Progenitor cell of endocrine pancreas (in vitro differentiated cells): ENCODE measurements around the gene RBM44. TPM values are rescaled to one million over a fixed set of nuclear protein-coding genes. Genes with fewer than 3 reads are reported as not detected.

Experiments
- DNase-seq: peaks from one replicate; pipeline ENCODE4 v3.0.0; 2021; ENCODE audit warnings: low spot score; ENCODE audit not compliant: unreplicated experiment
- H3K27ac Mint-ChIP-seq: 2 replicates; pipeline ENCODE4 v1.8.0; 2021; ENCODE audit warnings: mild to moderate bottlenecking, moderate library complexity, mixed read lengths
- H3K27me3 Mint-ChIP-seq: 2 replicates; pipeline ENCODE4 v1.8.0; 2021; ENCODE audit warnings: mixed read lengths
- H3K36me3 Mint-ChIP-seq: 2 replicates; pipeline ENCODE4 v1.8.0; 2022; ENCODE audit warnings: mixed read lengths; ENCODE audit not compliant: insufficient read depth
- H3K4me1 Mint-ChIP-seq: 2 replicates; pipeline ENCODE4 v1.8.0; 2021; ENCODE audit warnings: low read depth, mixed read lengths
- H3K4me3 Mint-ChIP-seq: 2 replicates; pipeline ENCODE4 v1.8.0; 2021; ENCODE audit warnings: low read depth, mild to moderate bottlenecking, moderate library complexity, mixed read lengths
- H3K9me3 Mint-ChIP-seq: 2 replicates; pipeline ENCODE4 v1.8.0; 2021; ENCODE audit warnings: low read depth, mixed read lengths
- total RNA-seq: library from RNA; stranded (reverse); gene quantifications from 2 replicates; pipeline ENCODE4 v1.2.1, GENCODE V29; 2021
- TF ChIP-seq, protein P1 (sequence below): fragments of 200-600 bp; sonication (generic); IDR thresholded peaks from one replicate; pipeline ENCODE4 v1.5.0; 2021; ENCODE audit warnings: antibody characterized with exemption, mild to moderate bottlenecking; ENCODE audit not compliant: unreplicated experiment

The RBM44 gene
- total RNA-seq, 1 donor from 2014 or later: 0.81 TPM

DNA sequence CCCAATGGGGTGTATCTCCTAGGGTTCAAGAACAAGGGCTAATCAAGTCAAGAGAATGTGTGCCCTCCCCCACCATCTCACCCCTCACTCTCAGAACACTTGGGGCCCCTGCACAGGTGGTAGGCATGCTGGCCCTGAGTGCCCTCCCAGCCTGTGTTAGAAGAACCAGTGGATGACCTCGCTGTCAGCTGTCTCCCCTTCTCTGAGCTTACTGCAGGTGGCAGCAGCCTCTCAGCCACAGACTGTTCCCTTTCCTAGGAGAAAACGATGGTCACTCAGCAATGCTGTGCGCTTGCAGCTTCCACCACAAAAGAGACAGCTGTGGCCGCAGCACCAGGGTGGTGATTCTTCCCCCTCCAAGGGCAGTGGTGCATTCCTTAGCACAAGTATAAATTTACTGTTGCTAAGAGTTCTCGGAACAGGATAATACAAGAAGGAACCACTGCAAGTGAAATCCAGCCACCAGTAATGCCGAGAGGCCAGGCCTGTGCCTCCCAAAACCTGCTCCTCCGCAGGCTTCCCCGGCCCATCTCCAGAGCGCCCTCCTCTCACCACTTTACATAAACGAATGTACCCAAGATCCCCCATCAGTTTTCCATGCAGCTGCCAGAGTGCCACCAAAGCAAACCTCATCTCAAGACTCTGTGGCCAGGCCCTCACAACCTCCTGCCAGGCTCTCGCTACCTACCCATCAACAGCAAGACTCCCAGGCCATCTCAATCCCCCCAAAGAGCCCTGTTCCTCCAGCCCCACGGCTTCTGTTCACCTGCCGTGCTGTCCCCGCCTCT lies 59.9 kb downstream of the RBM44 start:
- Mint-ChIP-seq H3K27ac (peak overlapping the region; percentile 82), H3K27me3 (peaks cover 13% of the 10 kb centered on the region), H3K4me3 (peak overlapping the region; percentile 80), H3K4me1 (peaks cover 43% of the 10 kb centered on the region), H3K9me3 (no peaks in the 10 kb centered on the region), H3K36me3 (no peaks in the 10 kb centered on the region)
- DNase-seq: peak; percentile 41
- TF ChIP-seq, protein P1, sequence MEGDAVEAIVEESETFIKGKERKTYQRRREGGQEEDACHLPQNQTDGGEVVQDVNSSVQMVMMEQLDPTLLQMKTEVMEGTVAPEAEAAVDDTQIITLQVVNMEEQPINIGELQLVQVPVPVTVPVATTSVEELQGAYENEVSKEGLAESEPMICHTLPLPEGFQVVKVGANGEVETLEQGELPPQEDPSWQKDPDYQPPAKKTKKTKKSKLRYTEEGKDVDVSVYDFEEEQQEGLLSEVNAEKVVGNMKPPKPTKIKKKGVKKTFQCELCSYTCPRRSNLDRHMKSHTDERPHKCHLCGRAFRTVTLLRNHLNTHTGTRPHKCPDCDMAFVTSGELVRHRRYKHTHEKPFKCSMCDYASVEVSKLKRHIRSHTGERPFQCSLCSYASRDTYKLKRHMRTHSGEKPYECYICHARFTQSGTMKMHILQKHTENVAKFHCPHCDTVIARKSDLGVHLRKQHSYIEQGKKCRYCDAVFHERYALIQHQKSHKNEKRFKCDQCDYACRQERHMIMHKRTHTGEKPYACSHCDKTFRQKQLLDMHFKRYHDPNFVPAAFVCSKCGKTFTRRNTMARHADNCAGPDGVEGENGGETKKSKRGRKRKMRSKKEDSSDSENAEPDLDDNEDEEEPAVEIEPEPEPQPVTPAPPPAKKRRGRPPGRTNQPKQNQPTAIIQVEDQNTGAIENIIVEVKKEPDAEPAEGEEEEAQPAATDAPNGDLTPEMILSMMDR: peak; percentile 72

DNA sequence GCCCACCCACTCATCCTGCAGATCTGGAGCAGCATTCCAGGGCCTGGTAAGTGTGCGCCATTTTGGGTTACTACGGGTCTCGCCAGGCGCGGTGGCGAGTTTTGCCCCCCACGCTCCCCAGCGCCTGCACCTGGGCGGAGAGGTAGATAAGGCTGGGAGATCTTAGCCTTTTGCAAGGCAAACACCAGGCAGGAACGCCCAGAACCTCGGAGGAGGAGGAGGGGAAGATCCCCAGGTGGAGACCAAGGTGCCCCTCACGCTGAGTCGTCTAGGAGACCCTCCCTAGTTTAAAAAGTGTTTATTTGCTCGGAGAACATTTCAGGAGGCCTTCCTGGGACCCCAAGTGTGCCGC lies 60.5 kb downstream of the RBM44 start:
- H3K4me3 Mint-ChIP-seq: peak overlapping the region; percentile 80
- no peaks in the 10 kb centered on the region for H3K9me3 Mint-ChIP-seq
- H3K4me1 Mint-ChIP-seq: peaks cover 46% of the 10 kb centered on the region
- H3K36me3 Mint-ChIP-seq: no peaks in the 10 kb centered on the region
- TF ChIP-seq, protein P1: no peak
- H3K27ac Mint-ChIP-seq: peak overlapping the region; percentile 82
- peaks cover 13% of the 10 kb centered on the region for H3K27me3 Mint-ChIP-seq
- no peak for DNase-seq

DNA sequence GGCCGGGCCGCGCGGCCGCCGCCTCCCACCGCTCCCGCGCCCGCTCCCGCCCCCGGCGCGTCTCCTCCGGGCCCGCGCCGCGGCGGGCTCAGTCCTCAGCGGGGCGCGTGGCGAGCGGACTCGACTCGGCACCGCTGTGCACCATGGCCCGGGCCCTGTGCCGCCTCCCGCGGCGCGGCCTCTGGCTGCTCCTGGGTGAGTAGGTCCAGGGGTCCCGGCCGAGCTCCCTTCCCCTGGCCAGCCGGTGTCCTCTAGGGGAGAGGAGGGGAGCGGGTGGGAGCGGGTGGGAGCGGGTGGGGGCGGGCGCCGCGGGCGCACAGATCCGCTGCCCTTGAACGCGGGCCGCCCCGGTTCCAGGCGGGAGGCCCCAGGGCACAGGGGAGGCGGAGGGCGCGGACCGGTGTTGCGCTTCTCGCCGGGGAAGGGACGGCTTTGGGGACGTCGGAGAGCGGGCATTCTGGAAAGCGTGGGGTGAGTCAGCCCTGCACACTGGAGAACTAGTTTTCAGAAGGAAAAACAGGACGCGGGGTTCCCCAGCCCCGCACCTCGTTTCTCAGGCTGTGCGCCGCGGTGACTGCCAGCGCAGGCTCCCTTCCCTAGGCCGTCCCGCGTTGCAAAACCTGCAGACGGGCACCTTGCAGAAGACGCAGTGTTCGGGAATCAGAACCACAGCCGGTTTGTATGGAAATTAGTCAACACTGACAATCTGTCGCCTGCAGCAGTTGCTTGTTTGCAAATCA lies 61.1 kb downstream of the RBM44 start, which contains the start of gene RAMP1:
Gene RAMP1, plus strand, starts transcription at position 91 of the 740 bp plus-strand sequence. Its CDS starts 53 bp downstream, at position 144.
- Mint-ChIP-seq H3K36me3 (no peaks in the 10 kb centered on the region), H3K4me3 (peak within 1 kb of the TSS; percentile 89), H3K27me3 (peaks cover 13% of the 10 kb centered on the region), H3K27ac (peak within 1 kb of the TSS; percentile 95), H3K4me1 (peaks cover 52% of the 10 kb centered on the region), H3K9me3 (no peaks in the 10 kb centered on the region)
- TF ChIP-seq, protein P1: no peak
- DNase-seq: no peak

DNA sequence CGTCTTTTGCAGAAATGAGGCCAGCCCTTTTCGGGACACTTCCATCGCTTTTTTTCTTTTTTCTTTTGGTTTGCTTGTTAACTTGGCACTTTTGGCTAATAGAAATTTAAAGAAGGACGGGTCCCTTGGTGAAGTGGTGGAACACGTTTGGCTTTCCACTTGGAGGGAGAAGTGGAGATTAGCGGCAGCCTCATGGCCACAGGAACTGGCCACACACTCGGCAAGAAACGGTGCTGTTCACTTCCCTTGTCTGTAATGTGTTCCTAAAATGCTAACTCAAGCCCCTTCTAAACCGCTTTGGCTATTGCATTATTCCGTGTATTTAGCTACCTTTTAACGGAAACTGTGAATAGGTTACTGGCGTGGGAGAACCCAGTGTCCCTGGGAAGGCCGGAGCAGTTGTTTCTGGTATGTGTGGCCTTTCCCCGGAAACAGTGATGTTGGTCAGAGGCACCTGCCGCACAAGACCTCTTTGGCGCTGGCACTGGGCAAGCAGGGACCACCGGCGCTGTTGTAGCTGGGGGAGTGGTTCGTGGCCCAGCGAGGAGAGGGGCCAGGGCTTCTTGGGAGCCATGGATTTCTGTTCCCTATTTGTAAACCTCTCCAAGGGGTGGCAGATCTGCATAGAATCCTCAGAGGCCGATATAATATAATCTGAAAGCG lies 61.8 kb downstream of the RBM44 start:
- H3K27ac Mint-ChIP-seq: peak overlapping the region; percentile 95

More for the DNA sequence above, 61.8 kb downstream of the RBM44 start:
- TF ChIP-seq, protein P1: no peak
- Mint-ChIP-seq H3K4me1 (peaks cover 54% of the 10 kb centered on the region), H3K36me3 (no peaks in the 10 kb centered on the region), H3K9me3 (no peaks in the 10 kb centered on the region), H3K4me3 (peak overlapping the region; percentile 89), H3K27me3 (peaks cover 9% of the 10 kb centered on the region)
- DNase-seq: no peak
